IMR-90 (cell line): ENCODE data around the gene ISG20L2. TPM values are rescaled to one million over a fixed set of nuclear protein-coding genes. Genes with fewer than 3 reads are reported as not detected.
A peak's percentile ranks its signal among the peaks of the same experiment; 100 is the strongest.

ENCODE experiments used
- ATAC-seq: fragments of 200-7000 bp; cut with Tn5 transposase; 2 replicates; pipeline ENCODE4 v1.9.1; 2020; ENCODE audit warnings: low read depth, mild to moderate bottlenecking, moderate library complexity
- BruUV-seq: library from RNA; stranded (reverse); fragments of 400-500 nt; replicated peaks from 2 replicates; lab custom pipeline; 2021; lab: Mats Ljungman, UMichigan
- CTCF ChIA-PET: fragments of 300-600 bp; formaldehyde crosslinking; extraction: SDS; loops from one replicate; lab custom pipeline; 2021; ENCODE audit warnings: antibody characterized with exemption; lab: Yijun Ruan, JAX
- POLR2A ChIA-PET: fragments of 300-600 bp; sonication (Branson Sonifier 250); formaldehyde crosslinking; loops from one replicate; lab custom pipeline; 2022; ENCODE audit warnings: antibody characterized with exemption; ENCODE audit not compliant: unreplicated experiment; lab: Charles Lee
- DNase-seq: peaks from one replicate; pipeline ENCODE4 v3.0.0; 2013
- H2AFZ ChIP-seq: replicated peaks from 2 replicates; pipeline ENCODE3; 2013; ENCODE audit warnings: low read length, mild to moderate bottlenecking; ENCODE audit not compliant: poor library complexity
- H2AK5ac ChIP-seq: 2 replicates; pipeline ENCODE4 v1.6.1; 2013; ENCODE audit warnings: low read depth, low read length, inconsistent platforms
- H2AK9ac ChIP-seq: replicated peaks from 2 replicates; pipeline ENCODE3; 2013; ENCODE audit warnings: mild to moderate bottlenecking, low read depth, low read length, moderate library complexity; ENCODE audit not compliant: poor library complexity
- H2BK120ac ChIP-seq: 2 replicates; pipeline ENCODE4 v1.6.1; 2013; ENCODE audit warnings: low read depth, low read length, inconsistent platforms
- H2BK15ac ChIP-seq: 3 replicates; pipeline ENCODE4 v1.6.1; 2013; ENCODE audit warnings: low read depth, low read length, inconsistent platforms
- H2BK20ac ChIP-seq: 2 replicates; pipeline ENCODE4 v1.6.1; 2013; ENCODE audit warnings: low read depth, mild to moderate bottlenecking, inconsistent platforms, low read length, moderate library complexity
- H2BK5ac ChIP-seq: 2 replicates; pipeline ENCODE4 v1.6.1; 2013; ENCODE audit warnings: mild to moderate bottlenecking, low read depth, low read length, inconsistent platforms; ENCODE audit not compliant: poor library complexity, severe bottlenecking
- H3K14ac ChIP-seq: replicated peaks from 2 replicates; pipeline ENCODE4 v1.6.1; 2013; ENCODE audit warnings: low read depth, low read length, inconsistent platforms
- H3K18ac ChIP-seq: 2 replicates; pipeline ENCODE4 v1.6.1; 2013; ENCODE audit warnings: low read depth, low read length, control low read depth
- H3K23ac ChIP-seq: 2 replicates; pipeline ENCODE4 v1.6.1; 2013; ENCODE audit warnings: low read depth, low read length, inconsistent platforms
- H3K27ac ChIP-seq: 2 replicates; pipeline ENCODE4 v1.5.1; 2013; ENCODE audit warnings: mild to moderate bottlenecking, control low read depth, low read length; ENCODE audit not compliant: insufficient read depth
- H3K27me3 ChIP-seq: 2 replicates; pipeline ENCODE4 v1.6.1; 2013; ENCODE audit warnings: low read length; ENCODE audit not compliant: control insufficient read depth, insufficient read depth
- H3K36me3 ChIP-seq: 2 replicates; pipeline ENCODE4 v1.6.1; 2013; ENCODE audit warnings: low read length, mixed read lengths; ENCODE audit not compliant: control insufficient read depth, insufficient read depth
- H3K4ac ChIP-seq: 2 replicates; pipeline ENCODE4 v1.6.1; 2013; ENCODE audit warnings: low read depth, low read length, inconsistent platforms
- H3K4me1 ChIP-seq: 2 replicates; pipeline ENCODE4 v1.6.1; 2013; ENCODE audit warnings: low read length, mixed read lengths; ENCODE audit not compliant: control insufficient read depth, insufficient read depth
- H3K4me2 ChIP-seq: 2 replicates; pipeline ENCODE4 v1.6.1; 2013; ENCODE audit warnings: low read depth, mild to moderate bottlenecking, control low read depth, low read length, moderate library complexity
- H3K4me3 ChIP-seq: 2 replicates; pipeline ENCODE4 v1.5.1; 2013; ENCODE audit warnings: low read depth, mild to moderate bottlenecking, control low read depth, low read length, moderate library complexity; ENCODE audit not compliant: insufficient read depth
- H3K56ac ChIP-seq: 2 replicates; pipeline ENCODE4 v1.6.1; 2013; ENCODE audit warnings: low read length, inconsistent platforms; ENCODE audit not compliant: insufficient read depth; ENCODE audit errors: extremely low read depth
- H3K79me1 ChIP-seq, 2 experiments: 2 replicates each; pipeline ENCODE4 v1.6.1; 2013; ENCODE audit warnings: low read length in 2 of 2, inconsistent platforms in 1 of 2, low read depth in 1 of 2
- H3K9ac ChIP-seq: 2 replicates; pipeline ENCODE4 v1.6.1; 2013; ENCODE audit warnings: low read depth, low read length, control low read depth
- H3K9me1 ChIP-seq: 2 replicates; pipeline ENCODE4 v1.6.1; 2013; ENCODE audit warnings: low read length, inconsistent platforms; ENCODE audit not compliant: insufficient read depth
- H3K9me3 ChIP-seq: 2 replicates; pipeline ENCODE4 v1.6.1; 2013; ENCODE audit warnings: low read length; ENCODE audit not compliant: control insufficient read depth, insufficient read depth
- H4K20me1 ChIP-seq: 2 replicates; pipeline ENCODE4 v1.6.1; 2013; ENCODE audit warnings: low read length, inconsistent platforms; ENCODE audit not compliant: insufficient read depth
- H4K5ac ChIP-seq: 2 replicates; pipeline ENCODE4 v1.6.1; 2013; ENCODE audit warnings: mild to moderate bottlenecking, low read depth, low read length, control low read depth
- H4K8ac ChIP-seq, 2 experiments: 2 replicates each; pipeline ENCODE4 v1.6.1; 2013; ENCODE audit warnings: low read depth in 2 of 2, low read length in 2 of 2, control low read depth in 1 of 2, inconsistent platforms in 1 of 2
- H4K91ac ChIP-seq: 2 replicates; pipeline ENCODE4 v1.6.1; 2013; ENCODE audit warnings: low read depth, low read length, inconsistent platforms; ENCODE audit not compliant: insufficient read depth
- BHLHE40 ChIP-seq: fragments of 150-350 bp; IDR thresholded peaks from 2 replicates; pipeline ENCODE4 v1.6.1; 2016; ENCODE audit warnings: mild to moderate bottlenecking, low read depth, low read length
- CEBPB ChIP-seq: IDR thresholded peaks from 2 replicates; pipeline ENCODE4 v1.6.1; 2012; ENCODE audit warnings: low read depth, low read length, improper control_type of control experiment
- CHD1 ChIP-seq: IDR thresholded peaks from 2 replicates; pipeline ENCODE4 v1.6.1; 2012; ENCODE audit warnings: low read depth, low read length, improper control_type of control experiment
- FOS ChIP-seq: fragments of 150-350 bp; IDR thresholded peaks from 2 replicates; pipeline ENCODE4 v1.6.1; 2016; ENCODE audit warnings: low read depth, low read length
- MAFK ChIP-seq: IDR thresholded peaks from 2 replicates; pipeline ENCODE4 v1.6.1; 2012; ENCODE audit warnings: low read depth, low read length, improper control_type of control experiment
- MAZ ChIP-seq: IDR thresholded peaks from 2 replicates; pipeline ENCODE4 v1.6.1; 2012; ENCODE audit warnings: low read depth, mild to moderate bottlenecking, low read length, improper control_type of control experiment, moderate library complexity, borderline replicate concordance
- MXI1 ChIP-seq: IDR thresholded peaks from 2 replicates; pipeline ENCODE4 v1.6.1; 2012; ENCODE audit warnings: low read depth, mild to moderate bottlenecking, low read length, moderate library complexity, borderline replicate concordance
- NFE2L2 ChIP-seq: fragments of 150-350 bp; IDR thresholded peaks from 2 replicates; pipeline ENCODE4 v1.6.1; 2016; ENCODE audit warnings: low read depth, mild to moderate bottlenecking, low read length
- POLR2A ChIP-seq: IDR thresholded peaks from 2 replicates; pipeline ENCODE4 v1.6.1; 2012; ENCODE audit warnings: mild to moderate bottlenecking, low read depth, low read length
- RAD21 ChIP-seq: IDR thresholded peaks from 2 replicates; pipeline ENCODE4 v1.6.1; 2012; ENCODE audit warnings: low read length, improper control_type of control experiment
- RCOR1 ChIP-seq: IDR thresholded peaks from 2 replicates; pipeline ENCODE4 v1.6.1; 2012; ENCODE audit warnings: mild to moderate bottlenecking, low read length, improper control_type of control experiment; ENCODE audit not compliant: insufficient replicate concordance
- RFX5 ChIP-seq: IDR thresholded peaks from 2 replicates; pipeline ENCODE4 v1.8.0; 2012; ENCODE audit warnings: low read depth, mild to moderate bottlenecking, low read length, moderate library complexity
- SMC3 ChIP-seq: fragments of 150-350 bp; IDR thresholded peaks from 2 replicates; pipeline ENCODE4 v1.6.1; 2016; ENCODE audit warnings: low read depth, mild to moderate bottlenecking, antibody characterized with exemption, low read length, moderate library complexity
- WGBS, 2 experiments: methylation state at CpG; one replicate each; pipeline versions ENCODE4 v1.1.5 to v1.1.7; 2013; ENCODE audit warnings: missing lambda C conversion rate in 2 of 2; ENCODE audit not compliant: insufficient read length in 1 of 2; ENCODE audit errors: extremely low coverage in 2 of 2; 5-methylcytosine and 5-hydroxymethylcytosine counted together
- dilution Hi-C: fragments of 300-500 bp; cut with HindIII; formaldehyde crosslinking; loops from one replicate; pipeline ENCODE4 v1.14.3; 2018; ENCODE audit warnings: low sequenced_read_pairs; ENCODE audit not compliant: unreplicated experiment
- in situ Hi-C: fragments of 300-500 bp; cut with MboI; formaldehyde crosslinking; loops from 3 replicates; pipeline ENCODE4 v1.14.3; 2019; ENCODE audit warnings: low sequenced_read_pairs, inconsistent platforms, mixed read lengths
- intact Hi-C: fragments of 100-400 bp; cut with micrococcal nuclease; formaldehyde crosslinking; loops from 2 replicates; pipeline ENCODE4 v1.10.0; 2022
- polyA plus RNA-seq, 3 experiments: library from polyadenylated mRNA; depleted of rRNA; stranded (reverse); fragments of >200 nt; gene quantifications; 2 replicates each; pipeline ENCODE4 v1.2.3, GENCODE V29; 2012; ENCODE audit warnings: low replicate concordance in 1 of 3
- total RNA-seq: library from RNA; depleted of rRNA; stranded (reverse); fragments of >200 nt; gene quantifications from 2 replicates; pipeline ENCODE4 v1.2.3, GENCODE V29; 2012
- TF ChIP-seq, protein P1 (sequence below): conservative IDR thresholded peaks from 2 replicates; pipeline ENCODE4 v1.5.1; 2012; ENCODE audit warnings: mild to moderate bottlenecking, low read depth, low read length, improper control_type of control experiment
- TF ChIP-seq, protein P2 (sequence below): fragments of 150-350 bp; IDR thresholded peaks from 2 replicates; pipeline ENCODE4 v1.6.1; 2016; ENCODE audit warnings: low read depth, mild to moderate bottlenecking, low read length, moderate library complexity, borderline replicate concordance

ISG20L2 gene
- total and polyA plus RNA-seq, 2 of the 4 experiments (the other 2 are of a cell fraction) = 17.0 to 27.3 TPM

DNA sequence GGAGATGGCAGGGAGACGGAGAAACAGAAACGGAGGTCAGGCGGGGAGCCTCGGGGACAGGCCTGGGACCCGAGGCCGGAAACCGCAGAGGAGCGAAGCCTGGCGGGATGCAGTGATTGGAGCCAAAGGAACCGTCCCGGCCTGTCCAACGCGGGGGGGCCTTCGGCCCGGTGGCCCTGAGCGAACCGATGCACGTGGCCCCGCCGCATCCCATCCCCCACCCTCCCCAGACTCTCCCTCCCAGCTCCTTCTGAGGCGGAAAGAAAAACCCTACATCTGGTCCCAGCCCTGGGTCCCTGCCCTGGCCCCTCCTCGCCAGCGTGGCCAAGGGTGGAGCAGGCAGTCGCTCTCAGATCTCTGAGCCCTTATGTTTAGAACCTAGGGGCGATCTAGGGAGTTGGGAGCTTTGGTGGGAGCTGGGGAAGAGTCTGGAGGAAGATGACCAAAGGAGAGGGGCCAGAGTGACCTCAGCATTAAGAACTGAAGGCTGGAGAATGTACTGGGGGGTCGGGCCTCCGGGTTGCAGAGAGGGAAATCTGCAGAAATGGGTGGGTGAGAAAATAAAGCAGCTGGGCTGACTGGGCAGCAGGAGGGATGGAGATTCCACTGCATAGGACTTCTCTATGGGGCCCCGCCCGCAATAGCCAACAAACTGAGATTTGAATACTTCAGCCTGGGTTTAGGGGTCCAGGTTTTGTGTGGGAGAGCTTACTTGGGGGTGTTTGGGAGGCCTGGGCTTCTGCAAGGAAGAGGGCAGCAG lies 21.7 kb downstream of the ISG20L2 start:
- Histone ChIP-seq H2BK120ac (peak overlapping the region; percentile 67), H2BK20ac (peak overlapping the region; percentile 70), H3K9me1 (peaks cover 3% of the 10 kb centered on the region; the same call in 1 of the 2 replicates), H2AK5ac (peak overlapping the region; percentile 89), H4K20me1 (no peaks in the 10 kb centered on the region), H3K4me3 (no peak overlapping the region), H3K23ac (0 out of 2 replicates have a peak overlapping the region, but pooled peaks have one; percentile 20), H3K79me1 (no peaks in the 10 kb centered on the region), H2BK5ac (no peak overlapping the region), H2AK9ac (peak overlapping the region; percentile 90), H3K4me2 (peak overlapping the region; percentile 30; the same call in 1 of the 2 replicates), H4K8ac (peak overlapping the region; percentile 28 to 88), H2AFZ (peak overlapping the region; percentile 90), H4K5ac (peak overlapping the region; percentile 73), H3K9ac (peak overlapping the region; percentile 35), H3K4ac (peak overlapping the region; percentile 81), H2BK15ac (peak overlapping the region; percentile 58; the same call in 2 of the 3 replicates), H3K4me1 (peaks cover 48% of the 10 kb centered on the region), H3K9me3 (no peaks in the 10 kb centered on the region), H3K36me3 (no peaks in the 10 kb centered on the region), H4K91ac (peak overlapping the region; percentile 78), H3K27me3 (peaks cover 5% of the 10 kb centered on the region), H3K27ac (peak overlapping the region; percentile 10; the same call in 1 of the 2 replicates), H3K56ac (no peak overlapping the region), H3K14ac (peak overlapping the region; percentile 60; the same call in 1 of the 2 replicates), H3K18ac (peak overlapping the region; percentile 9; the same call in 1 of the 2 replicates)
- DNase-seq (no peak), ATAC-seq (no peak)
- dilution Hi-C loops = no loop called here
- intact Hi-C loops = no loop called here
- 50% methylated on average over 2 of the region's 29 CpGs; no CpG with 5 or more reads in 1 of the 2 experiments for WGBS, 2 experiments
- BruUV-seq = no TSS peak
- in situ Hi-C loops = no loop called here
- ChIA-PET CTCF (interaction anchor here (0.8 to 6.9 kb wide), 2 partner anchors 17 to 221 kb away, joined by 3 to 54 read pairs; no protein-coding TSS in a partner anchor), POLR2A (no interaction called here)
- TF ChIP-seq MXI1 (no peak), FOS (no peak), RFX5 (no peak), SMC3 (no peak), POLR2A (no peak), CHD1 (no peak), MAZ (no peak), CEBPB (no peak), RCOR1 (no peak), BHLHE40 (no peak), MAFK (no peak), RAD21 (no peak), NFE2L2 (no peak)
- TF ChIP-seq, protein P1, sequence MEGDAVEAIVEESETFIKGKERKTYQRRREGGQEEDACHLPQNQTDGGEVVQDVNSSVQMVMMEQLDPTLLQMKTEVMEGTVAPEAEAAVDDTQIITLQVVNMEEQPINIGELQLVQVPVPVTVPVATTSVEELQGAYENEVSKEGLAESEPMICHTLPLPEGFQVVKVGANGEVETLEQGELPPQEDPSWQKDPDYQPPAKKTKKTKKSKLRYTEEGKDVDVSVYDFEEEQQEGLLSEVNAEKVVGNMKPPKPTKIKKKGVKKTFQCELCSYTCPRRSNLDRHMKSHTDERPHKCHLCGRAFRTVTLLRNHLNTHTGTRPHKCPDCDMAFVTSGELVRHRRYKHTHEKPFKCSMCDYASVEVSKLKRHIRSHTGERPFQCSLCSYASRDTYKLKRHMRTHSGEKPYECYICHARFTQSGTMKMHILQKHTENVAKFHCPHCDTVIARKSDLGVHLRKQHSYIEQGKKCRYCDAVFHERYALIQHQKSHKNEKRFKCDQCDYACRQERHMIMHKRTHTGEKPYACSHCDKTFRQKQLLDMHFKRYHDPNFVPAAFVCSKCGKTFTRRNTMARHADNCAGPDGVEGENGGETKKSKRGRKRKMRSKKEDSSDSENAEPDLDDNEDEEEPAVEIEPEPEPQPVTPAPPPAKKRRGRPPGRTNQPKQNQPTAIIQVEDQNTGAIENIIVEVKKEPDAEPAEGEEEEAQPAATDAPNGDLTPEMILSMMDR = no peak
- TF ChIP-seq, protein P2, sequence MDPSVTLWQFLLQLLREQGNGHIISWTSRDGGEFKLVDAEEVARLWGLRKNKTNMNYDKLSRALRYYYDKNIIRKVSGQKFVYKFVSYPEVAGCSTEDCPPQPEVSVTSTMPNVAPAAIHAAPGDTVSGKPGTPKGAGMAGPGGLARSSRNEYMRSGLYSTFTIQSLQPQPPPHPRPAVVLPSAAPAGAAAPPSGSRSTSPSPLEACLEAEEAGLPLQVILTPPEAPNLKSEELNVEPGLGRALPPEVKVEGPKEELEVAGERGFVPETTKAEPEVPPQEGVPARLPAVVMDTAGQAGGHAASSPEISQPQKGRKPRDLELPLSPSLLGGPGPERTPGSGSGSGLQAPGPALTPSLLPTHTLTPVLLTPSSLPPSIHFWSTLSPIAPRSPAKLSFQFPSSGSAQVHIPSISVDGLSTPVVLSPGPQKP = no peak
